ENCODE data around the gene DCUN1D2.
A peak's percentile ranks its signal among the peaks of the same experiment; 100 is the strongest.
"Not testable (repeated sequence)": the region's sequence is repeated elsewhere in the genome, so short reads cannot be mapped to it uniquely, and the experiment has no call there.

The DCUN1D2 gene

DNA sequence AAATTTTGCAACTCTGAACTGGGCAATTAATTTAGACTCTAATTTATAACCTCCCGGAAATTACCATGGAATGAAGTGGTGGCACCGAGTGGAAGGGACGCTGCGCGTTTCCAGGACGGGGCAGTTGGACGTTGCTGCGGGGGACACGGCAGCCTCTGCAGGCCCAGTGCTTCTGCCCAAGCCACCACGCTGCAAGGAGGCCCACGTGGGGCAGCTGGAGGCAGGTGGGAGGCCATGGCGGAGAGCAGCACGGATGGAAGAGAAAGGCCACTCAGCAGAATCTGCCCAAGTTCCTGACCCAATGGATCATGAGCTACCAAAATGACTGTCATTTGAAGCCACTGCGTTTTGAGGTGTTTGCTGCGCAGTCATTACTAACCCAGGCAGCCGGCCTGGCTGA, 26.0 kb downstream of the DCUN1D2 start:
- DNase-seq: no peak

DNA sequence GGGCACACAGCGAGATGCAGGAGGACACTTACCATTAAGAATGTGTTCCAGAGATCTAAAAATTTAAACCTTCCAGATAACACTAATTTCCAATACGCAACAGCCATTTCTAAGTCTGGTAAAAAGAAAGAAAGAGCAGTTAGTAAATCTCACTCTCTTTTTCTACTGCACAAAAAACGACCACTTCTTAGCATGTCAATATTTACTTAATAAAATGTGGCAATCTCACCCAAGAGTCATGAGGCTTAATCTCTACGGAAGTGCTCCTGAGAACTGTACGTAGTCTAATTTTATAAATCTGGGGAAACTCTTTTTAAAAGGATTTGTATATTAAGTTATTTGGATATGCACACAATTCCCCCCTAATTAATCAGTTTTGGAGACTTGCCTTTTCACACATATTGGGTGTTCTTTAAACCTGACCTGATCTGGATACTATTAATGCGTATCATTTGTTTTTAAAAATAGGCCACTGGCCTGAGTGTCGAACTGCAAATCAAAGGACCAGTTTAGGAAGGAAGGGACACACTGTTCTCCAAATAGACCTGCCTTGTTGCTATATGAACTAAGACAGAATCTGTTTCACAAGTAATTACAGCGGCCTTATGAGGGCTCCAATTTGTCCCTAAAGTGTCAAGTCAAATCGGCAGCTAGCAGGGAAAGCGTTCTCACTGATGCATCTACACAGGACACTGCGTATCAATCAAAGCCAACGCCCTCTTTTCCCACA, 29.3 kb downstream of the DCUN1D2 start:
- no peak for DNase-seq

DNA sequence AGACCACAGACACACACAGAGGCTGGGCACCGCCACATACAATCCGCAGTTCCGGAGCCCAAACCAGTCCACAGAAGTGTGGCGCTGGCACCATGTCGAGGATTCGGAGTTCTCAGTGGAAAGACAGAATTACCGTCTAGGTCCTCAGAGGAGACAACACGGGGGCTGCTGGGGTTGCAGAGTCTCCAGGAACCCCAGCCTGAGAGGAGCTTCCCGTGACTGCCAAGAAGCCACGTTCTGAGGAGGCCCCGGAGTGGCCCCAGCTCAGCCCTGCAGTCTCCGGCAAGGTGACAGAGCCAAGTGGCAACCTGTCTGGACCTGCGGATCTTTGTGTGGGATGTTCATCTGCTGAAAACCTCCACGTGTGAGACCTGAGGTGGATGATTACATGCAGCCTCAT, 29.9 kb downstream of the DCUN1D2 start:
- DNase-seq: no peak

DNA sequence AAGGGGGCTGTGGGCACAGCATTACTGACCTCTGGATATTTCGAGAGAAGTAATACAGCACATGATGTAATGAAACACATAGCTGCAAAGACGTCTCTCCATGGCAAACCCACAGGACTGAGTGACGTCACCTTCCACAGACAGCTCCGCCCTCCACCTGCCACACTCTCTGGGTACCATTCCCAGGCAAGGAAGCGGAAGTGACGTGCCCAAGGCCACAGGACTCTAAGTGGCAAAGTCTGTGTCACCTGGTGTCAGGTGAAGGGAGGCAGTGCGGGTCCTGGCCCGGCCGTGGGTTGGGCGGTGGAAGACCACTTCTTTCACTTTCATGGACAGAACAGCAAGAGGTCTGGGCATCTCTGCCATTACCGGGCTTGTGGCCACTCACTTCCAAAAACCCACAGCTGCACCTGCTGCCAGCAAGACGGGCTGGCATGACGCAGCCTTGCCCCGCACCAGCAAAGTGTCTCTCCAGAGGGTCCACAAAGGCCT, 30.4 kb downstream of the DCUN1D2 start:
- DNase-seq: no peak

DNA sequence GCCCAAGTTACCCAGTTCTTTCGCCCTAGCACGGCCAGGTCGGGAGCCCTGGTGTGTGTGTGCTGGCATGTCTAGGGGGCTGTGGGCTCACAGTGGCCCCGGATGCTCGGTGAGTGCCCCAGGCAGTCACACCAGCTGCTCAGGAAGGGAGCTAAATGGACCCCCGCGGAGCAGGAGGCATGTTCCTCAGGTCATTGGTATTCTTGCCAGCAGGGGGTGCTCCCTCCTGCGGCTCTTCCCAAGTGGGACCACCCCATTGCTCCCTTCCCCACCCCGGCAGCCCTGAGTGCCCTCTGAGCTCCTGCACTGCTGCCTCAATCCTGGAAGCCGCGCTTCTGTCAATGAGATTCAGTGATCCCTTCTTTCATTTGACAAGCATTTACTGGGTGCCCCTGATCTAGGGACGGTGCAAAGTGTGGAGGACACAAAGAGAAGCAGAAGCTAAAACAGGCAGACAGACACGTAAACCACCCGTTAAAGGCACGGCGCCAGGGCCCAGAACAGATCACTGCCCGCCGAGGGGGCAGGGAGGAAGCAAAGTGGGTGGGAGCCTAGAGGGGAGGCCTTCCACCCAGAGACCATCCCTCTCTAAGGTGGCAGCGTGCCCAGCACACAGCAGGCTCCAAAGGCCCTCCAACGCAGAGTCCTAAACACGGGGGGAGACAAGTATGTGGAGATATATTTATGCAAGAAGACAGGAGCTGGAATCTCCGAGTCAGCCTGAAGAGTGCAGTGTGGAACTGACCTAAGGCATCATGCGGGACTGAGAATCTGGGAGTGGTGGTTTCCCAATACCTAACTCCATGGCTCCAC, 32.1 kb downstream of the DCUN1D2 start:
- peak; percentile 80 for DNase-seq

DNA sequence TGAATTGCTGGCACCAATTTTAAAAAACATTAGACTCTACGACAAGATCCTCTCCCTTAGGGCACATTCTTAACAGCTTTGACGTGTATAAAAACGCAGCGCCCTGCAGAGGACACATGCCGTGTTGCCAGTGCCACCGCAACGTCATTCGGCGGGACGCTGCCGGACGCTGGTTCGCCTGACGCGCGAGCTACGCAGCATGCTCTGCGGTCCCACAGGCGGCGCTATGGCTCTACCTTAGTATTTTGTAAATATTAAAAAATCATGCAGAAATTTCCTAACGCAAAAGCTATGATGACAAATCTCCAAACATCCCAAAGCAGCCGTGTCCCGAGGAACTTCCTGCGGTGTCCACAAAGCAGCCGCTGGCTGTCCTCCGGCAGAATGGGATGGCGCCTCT, 33.0 kb downstream of the DCUN1D2 start:
- DNase-seq: peak; percentile 14

DNA sequence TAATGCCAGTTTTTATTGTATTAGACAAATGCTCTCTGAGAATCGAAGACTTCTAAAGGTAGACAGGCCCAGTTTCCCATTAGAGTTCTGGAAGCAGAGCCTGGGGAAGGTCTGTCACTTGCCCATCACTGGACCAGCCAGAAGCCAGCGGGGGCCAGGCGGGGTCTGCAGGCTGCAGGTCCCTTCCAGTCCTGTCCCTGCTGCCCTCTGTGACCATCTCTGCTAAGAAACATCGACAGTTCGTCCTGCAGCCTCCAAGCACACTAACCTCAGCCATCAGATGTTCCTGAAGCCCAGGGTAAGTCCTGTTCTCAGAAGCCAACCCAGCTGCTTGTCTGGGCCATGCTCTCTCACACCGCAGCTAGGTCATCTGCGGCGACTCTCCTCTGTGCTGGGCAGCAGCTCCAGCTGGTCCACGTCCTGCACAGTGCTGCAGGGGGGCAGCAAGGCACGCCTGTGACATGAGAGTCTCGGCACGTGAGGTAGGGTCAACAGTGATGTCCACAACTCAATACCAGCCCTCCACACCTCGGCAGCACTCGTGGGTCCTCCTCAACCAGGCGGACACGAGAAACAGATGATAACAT, 34.3 kb downstream of the DCUN1D2 start:
- no peak for DNase-seq

DNA sequence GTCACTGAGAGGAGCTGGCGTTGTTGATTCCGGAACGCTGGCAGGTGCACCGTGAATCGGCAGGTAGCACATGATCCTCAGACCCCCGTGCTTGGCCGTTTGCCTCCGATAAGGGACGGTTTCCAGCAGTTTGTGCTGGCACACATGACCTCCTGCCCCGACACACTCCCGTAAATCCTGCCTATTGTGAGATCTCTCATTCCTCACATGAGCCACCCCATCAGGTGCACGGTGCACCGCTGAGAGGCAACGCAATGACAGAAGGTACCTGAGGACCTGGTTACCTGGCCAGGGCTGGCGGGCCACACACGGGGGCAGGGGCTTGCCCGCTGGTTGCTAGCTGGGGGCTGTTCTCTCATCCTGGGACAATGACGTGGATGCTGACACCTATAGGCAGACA, 35.1 kb downstream of the DCUN1D2 start:
- no peak for DNase-seq

DNA sequence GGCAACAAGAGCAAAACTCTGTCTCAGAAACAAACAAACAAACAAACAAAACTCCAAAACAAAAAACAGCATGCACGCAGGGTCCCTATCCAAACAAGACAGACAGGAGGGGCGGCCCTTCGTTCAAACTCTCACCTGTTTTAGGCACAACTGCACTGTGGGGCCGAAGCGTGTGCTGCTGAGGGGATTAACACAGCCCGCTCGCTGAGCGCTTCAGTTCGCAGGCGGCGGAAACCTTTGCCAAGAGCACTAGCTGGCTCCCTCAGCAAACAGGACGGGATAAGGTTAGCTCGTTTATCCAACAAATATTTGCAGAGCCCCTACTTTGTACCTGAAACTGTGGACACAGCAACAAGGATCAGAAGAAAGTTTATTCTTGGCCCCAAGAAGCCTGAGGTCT, 35.6 kb downstream of the DCUN1D2 start:
- no peak for DNase-seq

DNA sequence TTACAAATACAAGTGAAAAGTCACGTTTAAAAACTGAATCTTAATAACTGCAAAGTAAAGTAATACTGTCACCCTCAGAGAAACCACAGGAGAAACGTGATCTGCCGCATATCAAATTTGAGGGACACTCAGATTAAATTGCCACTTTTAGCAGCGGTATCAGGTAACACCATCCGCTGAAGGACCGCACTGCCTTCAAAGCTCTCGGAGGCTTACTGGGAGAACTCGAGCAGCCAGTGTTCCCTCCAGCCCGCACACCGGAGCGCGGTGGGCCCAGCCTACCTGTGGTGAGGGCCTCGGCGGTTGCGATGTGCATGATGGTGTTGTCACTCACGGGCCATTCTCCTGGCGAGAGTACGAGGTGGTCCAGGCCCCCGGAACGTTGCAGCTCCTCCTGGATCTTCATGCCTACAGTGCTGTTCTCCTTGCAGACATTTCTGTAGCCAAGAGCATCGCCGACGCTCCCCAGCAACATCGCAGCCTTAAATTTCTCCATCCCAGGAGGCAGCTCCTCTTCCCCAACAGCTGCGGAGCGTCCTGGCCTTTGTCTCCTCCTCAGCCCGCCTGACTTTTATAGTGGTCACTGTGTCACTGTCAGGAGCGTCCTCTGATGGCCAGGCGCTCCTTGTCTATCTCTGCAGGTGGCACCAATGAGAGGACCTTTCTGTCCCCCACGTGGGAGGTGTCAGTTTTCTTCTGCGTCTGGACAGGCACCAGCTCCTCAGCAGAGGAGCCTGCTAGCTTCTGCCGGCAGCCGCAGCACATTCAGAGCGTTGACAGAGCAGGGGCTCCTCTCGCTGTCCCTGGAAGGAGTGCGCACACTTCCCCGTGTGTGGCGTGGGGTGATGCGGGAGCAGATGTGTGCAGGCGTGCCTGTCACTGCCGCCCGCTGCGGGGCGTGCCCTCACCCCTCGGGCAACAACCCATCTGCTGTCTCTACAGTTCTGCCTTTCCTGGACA, 37.3 kb downstream of the DCUN1D2 start, which contains the start of gene ADPRHL1:
ADPRHL1 (minus strand) TSS at position 547 of the 960 bp plus-strand sequence; CDS start at position 496, 51 bp downstream.
- peak; percentile 12 for DNase-seq

DNA sequence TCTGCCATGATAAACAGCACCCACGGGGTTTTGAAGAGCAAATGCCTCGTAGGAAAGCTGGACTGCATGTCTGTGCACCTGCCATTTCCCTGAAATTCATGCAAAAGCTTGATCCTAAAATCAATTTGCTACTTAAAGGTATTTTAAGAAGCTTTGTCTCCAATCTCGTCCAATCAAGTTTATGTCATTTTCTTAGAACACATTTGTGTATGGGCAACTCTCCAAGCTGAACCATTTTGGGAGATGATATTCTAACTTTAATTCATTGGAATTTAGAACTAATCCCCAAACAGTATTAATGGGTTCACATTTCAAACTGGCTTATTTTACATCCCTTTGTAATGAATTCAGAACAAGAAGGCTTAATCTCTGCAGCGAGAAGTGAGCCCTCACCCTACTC, 38.0 kb downstream of the DCUN1D2 start:
- DNase-seq: no peak

DNA sequence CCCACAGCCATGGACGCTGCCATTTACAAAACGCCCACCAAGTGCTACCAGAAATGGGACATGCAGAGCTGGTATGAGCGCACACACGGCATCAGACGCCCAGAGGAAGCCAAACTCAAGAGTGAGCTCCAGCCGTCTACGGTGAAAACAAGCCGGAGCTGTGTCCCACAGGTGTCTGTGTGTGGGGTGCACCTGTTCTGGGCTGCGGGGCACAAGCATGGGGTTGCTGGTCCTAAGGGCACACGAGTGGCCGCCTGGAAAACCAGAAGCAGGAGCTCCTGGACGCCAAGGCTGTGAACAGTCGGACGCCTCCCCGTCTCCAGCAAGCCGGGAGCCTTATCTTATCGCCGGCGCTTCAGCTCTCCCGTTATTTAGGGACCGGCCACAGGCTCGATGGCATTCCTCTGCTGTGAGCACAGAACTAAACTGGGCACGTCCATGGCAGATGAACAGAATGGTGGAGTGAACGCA, 38.5 kb downstream of the DCUN1D2 start:
- DNase-seq: no peak

DNA sequence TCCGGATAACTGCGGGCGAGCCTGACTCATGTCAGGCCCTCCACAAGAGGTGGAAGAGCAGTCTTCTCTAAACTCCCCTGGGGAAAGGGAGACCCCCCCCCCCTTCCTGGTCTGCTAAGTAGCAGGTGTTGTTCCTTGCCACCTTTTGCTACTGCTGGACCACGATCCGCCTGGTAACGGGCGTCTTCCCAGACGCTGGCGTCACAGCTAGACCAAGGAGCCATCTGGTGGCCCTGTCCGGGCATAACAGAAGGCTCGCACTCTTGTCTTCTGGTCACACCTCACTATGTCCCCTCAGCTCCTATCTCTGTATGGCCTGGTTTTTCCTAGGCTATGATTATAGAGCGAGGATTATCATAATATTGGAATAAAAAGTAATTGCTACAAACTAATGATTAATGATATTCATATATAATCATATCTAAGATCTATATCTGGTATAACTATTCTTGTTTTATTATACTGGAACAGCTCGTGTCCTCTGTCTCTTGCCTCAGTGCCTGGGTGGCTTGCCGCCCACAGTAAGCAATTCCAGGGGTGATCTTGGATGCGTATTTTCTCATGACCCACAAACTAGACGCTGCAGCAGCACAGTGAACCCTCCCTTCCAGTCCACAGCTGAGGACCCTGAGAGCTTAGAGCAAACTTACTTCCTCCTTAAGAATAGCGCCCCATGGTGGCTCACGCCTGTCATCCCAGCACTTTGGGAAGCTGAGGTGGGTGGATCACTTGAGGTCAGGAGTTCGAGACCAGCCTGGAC, 39.5 kb downstream of the DCUN1D2 start:
- peak; percentile 32 for DNase-seq

DNA sequence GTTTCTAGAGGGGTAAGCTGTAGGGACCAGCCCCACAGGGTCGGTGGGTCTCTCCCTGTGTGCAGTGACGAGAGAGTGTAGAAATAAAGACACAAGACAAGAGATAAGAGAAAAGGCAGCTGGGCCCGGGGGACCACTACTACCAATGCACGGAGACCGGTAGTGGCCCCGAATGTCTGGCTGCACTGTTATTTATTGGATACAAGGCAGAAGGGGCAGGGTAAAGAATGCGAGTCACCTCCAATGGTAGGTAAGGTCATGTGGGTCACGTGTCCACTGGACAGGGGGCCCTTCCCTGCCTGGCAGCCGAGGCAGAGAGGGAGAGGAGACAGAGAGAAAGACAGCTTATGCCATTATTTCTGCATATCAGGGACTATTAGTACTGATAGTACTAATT, 40.2 kb downstream of the DCUN1D2 start:
- DNase-seq: not testable (repeated sequence)

DNA sequence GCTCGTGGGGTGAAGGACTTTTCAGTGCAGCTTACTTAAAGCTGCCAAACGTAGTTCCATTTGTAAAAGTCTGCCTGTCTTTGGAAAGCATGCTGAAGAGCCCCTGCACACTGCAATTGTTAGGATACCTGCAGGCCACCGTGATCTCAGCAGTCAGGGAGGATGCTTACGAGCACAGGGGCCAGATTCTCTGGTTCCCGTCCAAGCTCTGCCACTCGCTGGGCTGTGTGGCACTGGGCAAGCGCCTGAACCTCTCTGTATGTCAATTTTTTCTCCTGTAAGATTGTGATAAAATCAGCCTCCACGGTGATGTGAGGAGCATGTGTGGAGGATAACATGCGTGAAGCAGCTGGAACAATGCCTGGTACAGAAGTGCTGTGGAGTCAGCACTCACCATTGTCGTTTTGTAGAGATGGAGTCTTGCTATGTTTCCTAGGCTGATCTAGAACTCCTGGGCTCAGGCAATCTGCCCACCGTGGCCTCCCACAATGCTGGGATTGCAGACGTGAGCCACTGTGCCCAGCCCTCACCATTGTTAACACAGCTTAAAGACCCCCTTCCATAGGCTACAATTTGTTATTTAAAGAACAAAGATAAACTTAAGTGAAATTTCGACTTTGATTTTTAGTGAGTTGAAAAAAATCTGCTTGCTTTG, 40.7 kb downstream of the DCUN1D2 start:
- no peak for DNase-seq

DNA sequence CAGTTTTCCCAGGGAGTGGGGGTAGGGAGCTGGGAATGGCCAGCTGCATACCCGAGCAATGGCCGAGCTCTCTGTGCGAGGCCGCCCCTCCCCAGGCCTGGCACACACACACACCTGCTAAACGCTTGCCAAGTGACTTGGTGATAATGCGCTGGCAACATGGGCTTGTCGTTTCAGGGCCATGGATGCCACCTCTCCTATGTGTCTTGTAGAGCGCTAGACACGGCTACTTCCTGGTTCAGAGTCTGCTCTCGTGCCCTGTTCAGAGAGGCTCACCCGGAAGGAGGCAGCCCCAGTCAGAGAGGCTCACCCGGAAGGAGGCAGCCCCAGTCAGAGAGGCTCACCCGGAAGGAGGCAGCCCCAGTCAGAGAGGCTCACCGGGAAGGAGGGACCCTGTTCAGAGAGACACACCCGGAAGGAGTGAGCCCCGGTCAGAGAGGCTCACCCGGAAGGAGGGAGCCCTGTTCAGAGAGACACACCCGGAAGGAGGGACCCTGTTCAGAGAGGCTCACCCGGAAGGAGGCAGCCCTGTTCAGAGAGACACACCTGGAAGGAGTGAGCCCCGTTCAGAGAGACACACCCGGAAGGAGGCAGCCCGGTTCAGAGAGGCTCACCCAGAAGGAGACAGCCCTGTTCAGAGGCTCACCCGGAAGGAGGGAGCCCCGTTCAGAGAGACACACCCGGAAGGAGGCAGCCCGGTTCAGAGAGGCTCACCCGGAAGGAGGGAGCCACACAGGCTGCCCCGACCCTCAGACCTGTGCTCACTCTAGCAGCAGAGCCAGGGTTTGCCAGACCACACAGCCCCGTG, 41.4 kb downstream of the DCUN1D2 start:
- DNase-seq: no peak

DNA sequence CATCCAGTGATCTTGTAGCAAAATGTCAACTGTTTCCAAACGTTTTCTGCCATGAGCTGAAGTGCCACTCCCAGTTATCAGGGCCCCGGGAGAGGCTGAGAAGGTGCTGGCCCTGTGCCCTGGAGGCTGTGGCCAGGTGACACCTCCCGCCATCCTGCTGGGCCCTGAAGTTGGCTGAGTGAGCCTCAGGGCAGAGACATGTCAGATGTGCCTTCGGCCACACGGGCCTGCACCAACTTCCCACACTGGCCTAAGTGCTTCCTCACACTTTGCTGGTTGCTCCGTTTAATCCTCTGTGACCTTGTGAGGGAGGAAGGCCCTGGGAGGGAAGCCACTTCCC, 42.0 kb downstream of the DCUN1D2 start:
- DNase-seq: no peak

DNA sequence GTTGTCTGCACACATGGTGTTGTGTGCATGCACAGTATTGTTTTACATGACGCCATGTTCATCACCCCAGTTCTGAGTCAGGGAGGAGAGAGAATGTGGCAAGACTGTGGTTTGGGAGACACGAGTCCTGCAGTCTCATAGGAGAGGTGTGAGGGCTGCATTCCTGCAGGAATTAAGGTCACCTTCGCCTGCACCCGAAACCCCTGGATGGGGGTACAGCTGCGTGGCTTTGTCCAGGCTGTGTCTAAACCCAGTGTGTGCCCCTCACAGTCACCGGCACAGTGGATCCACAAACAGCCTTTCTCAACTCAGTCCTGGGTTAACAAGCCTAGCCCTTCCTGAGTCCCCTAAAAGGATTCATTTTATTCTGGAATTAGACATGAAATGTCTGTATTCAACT, 42.9 kb downstream of the DCUN1D2 start:
- no peak for DNase-seq

DNA sequence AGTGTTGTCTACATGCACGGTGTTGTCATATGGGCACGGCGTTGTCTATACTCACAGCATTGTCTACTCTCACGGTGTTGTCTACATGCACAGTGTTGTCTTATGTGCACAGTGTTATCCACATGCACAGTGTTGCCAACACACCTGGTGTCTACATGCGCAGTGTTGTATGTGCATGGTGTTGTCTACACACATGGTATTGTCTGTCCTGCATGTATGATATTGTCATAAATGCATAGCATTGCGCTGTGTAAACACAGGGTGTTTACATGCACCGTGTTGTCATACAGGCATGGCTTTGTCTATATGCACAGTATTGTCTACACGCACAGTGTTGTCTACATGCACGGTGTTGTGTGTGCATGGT, 44.0 kb downstream of the DCUN1D2 start:
- DNase-seq: no peak

Data from fibroblast of skin of scalp (primary cell).